Glutamatergic neuron (in vitro differentiated cells): ENCODE data around the gene HSD17B3. TPM values are rescaled to one million over a fixed set of nuclear protein-coding genes. Genes with fewer than 3 reads are reported as not detected.
"Not testable (repeated sequence)": the region's sequence is repeated elsewhere in the genome, so short reads cannot be mapped to it uniquely, and the experiment has no call there.

Experiments
- DNase-seq: peaks from one replicate; pipeline ENCODE4 v3.0.0; 2022
- H3K27ac Mint-ChIP-seq: one replicate; pipeline ENCODE4 v1.8.0; 2020; ENCODE audit warnings: mild to moderate bottlenecking, mixed read lengths, inconsistent platforms; ENCODE audit not compliant: unreplicated experiment
- H3K27me3 Mint-ChIP-seq: one replicate; pipeline ENCODE4 v1.8.0; 2020; ENCODE audit warnings: mild to moderate bottlenecking, moderate library complexity, mixed read lengths, inconsistent platforms; ENCODE audit not compliant: unreplicated experiment
- H3K36me3 Mint-ChIP-seq: one replicate; pipeline ENCODE4 v1.8.0; 2020; ENCODE audit warnings: mild to moderate bottlenecking, mixed read lengths, inconsistent platforms; ENCODE audit not compliant: unreplicated experiment
- H3K4me1 Mint-ChIP-seq: one replicate; pipeline ENCODE4 v1.8.0; 2020; ENCODE audit warnings: mild to moderate bottlenecking, low read depth, mixed read lengths, inconsistent platforms; ENCODE audit not compliant: unreplicated experiment
- H3K4me3 Mint-ChIP-seq: one replicate; pipeline ENCODE4 v1.8.0; 2020; ENCODE audit warnings: mild to moderate bottlenecking, mixed read lengths, inconsistent platforms; ENCODE audit not compliant: unreplicated experiment
- H3K9me3 Mint-ChIP-seq: one replicate; pipeline ENCODE4 v1.8.0; 2020; ENCODE audit warnings: mild to moderate bottlenecking, moderate library complexity, mixed read lengths, inconsistent platforms; ENCODE audit not compliant: unreplicated experiment
- CTCF ChIP-seq: fragments of 200-600 bp; sonication (generic); IDR thresholded peaks from one replicate; pipeline ENCODE4 v1.5.0; 2021; ENCODE audit not compliant: partially characterized antibody, unreplicated experiment
- total RNA-seq: library from RNA; stranded (reverse); fragmentation: NEBNext Ultra II Directional; extraction: Animal tissue kit (Norgen Biotek cat#: 25700); gene quantifications from one replicate; pipeline ENCODE4 v1.2.1, GENCODE V29; 2021; ENCODE audit not compliant: unreplicated experiment

HSD17B3 gene
- total RNA-seq, 1 donor from 2014 or later: 2.2 TPM

DNA sequence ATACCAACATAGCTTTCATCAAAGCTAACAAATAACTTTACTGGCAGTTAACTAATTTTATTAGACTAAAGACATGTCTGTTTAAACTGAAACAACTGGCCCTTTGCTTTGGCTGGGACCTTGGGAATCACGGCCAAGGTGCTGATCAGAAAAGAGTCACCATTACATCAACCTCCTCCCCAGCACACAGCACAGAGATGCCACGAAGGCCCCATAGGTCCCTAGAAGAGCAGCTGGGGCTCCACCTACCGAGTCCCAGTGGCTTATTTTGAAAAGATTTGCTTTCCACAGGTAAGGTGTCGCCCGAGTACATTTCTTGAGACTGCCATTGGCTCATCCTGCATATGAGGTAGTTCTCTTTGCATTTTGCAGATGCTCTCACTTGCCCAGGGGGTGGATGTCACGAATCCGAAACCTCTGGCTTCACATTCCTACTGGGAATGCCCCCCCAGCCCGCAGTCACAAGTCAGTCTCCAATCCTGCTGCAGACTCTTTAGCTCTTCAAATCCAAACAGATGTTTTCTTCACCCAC, 18.8 kb upstream of the HSD17B3 start:
- Mint-ChIP-seq H3K4me3 (no peak overlapping the region), H3K36me3 (no peaks in the 10 kb centered on the region)

GRCh38 chr9:96318921-96319565, 17.1 kb upstream of the HSD17B3 start:
- Mint-ChIP-seq H3K36me3 (no peaks in the 10 kb centered on the region), H3K9me3 (peaks cover 2% of the 10 kb centered on the region), H3K27me3 (peaks cover 1% of the 10 kb centered on the region), H3K4me1 (peaks cover 1% of the 10 kb centered on the region), H3K27ac (no peak overlapping the region), H3K4me3 (no peak overlapping the region)
- DNase-seq: no peak
- no peak for TF ChIP-seq CTCF

More for the DNA sequence above, 18.8 kb upstream of the HSD17B3 start:
- peaks cover 1% of the 10 kb centered on the region for H3K4me1 Mint-ChIP-seq
- no peak for TF ChIP-seq CTCF
- DNase-seq: no peak
- peaks cover 1% of the 10 kb centered on the region for H3K27me3 Mint-ChIP-seq
- peaks cover 3% of the 10 kb centered on the region for H3K9me3 Mint-ChIP-seq
- no peak overlapping the region for H3K27ac Mint-ChIP-seq

GRCh38 chr9:96317335-96317980, 15.5 kb upstream of the HSD17B3 start:
- Mint-ChIP-seq H3K36me3 (peaks cover 11% of the 10 kb centered on the region), H3K4me3 (no peak overlapping the region), H3K27ac (no peak overlapping the region), H3K4me1 (peaks cover 1% of the 10 kb centered on the region), H3K9me3 (peaks cover 2% of the 10 kb centered on the region), H3K27me3 (no peaks in the 10 kb centered on the region)
- DNase-seq: peak; percentile 65
- peak; percentile 87 for TF ChIP-seq CTCF

- Mint-ChIP-seq H3K36me3 (peaks cover 27% of the 10 kb centered on the region), H3K4me1 (no peaks in the 10 kb centered on the region), H3K27ac (no peak overlapping the region), H3K27me3 (peaks cover 6% of the 10 kb centered on the region), H3K9me3 (peaks cover 8% of the 10 kb centered on the region), H3K4me3 (no peak overlapping the region)
- no peak for DNase-seq
- no peak for TF ChIP-seq CTCF
These were observed 7.9 kb upstream of the HSD17B3 start for GRCh38 chr9:96309850-96310249.

- peaks cover 13% of the 10 kb centered on the region for H3K36me3 Mint-ChIP-seq
- not testable (repeated sequence) for H3K27ac Mint-ChIP-seq, H3K9me3 Mint-ChIP-seq, H3K4me1 Mint-ChIP-seq, DNase-seq, H3K27me3 Mint-ChIP-seq, H3K4me3 Mint-ChIP-seq
These were observed 5.0 kb upstream of the HSD17B3 start for GRCh38 chr9:96306958-96307357.
